ENCODE measurements around the gene CABCOCO1. TPM values are rescaled to one million over a fixed set of nuclear protein-coding genes. Genes with fewer than 3 reads are reported as not detected.

Gene CABCOCO1
- total and polyA plus RNA-seq, 4 experiments from 2014 or later = not detected

- H3K9me3 Mint-ChIP-seq = peaks cover 0 to 5% (median 0%) of the 10 kb centered on the region in 8 donors
- H3K36me3 Mint-ChIP-seq = no peaks in the 10 kb centered on the region
- H3K4me1 Mint-ChIP-seq = no peaks in the 10 kb centered on the region
- intact Hi-C loops (cut with micrococcal nuclease) = no loop called here
- POLR2A ChIA-PET (ENCODE audit: partially characterized antibody) = no interaction called here
- H3K4me1 ChIP-seq (ENCODE audit: insufficient read depth, low read length) = no peaks in the 10 kb centered on the region
- no peaks in the 10 kb centered on the region for H3K9me3 ChIP-seq (ENCODE audit: control insufficient read depth in 1 of 2, low read length in 2 of 2)
- H3K27me3 Mint-ChIP-seq = no peaks in the 10 kb centered on the region
- no peaks in the 10 kb centered on the region for H3K27me3 ChIP-seq (ENCODE audit: insufficient read depth, low read length)
- no peak for DNase-seq
- no peak overlapping the region for H3K4me3 Mint-ChIP-seq
- H3K27ac Mint-ChIP-seq = no peak overlapping the region
- no peak overlapping the region for H3K27ac ChIP-seq (ENCODE audit: low read depth, low read length)
- no peaks in the 10 kb centered on the region for H3K36me3 ChIP-seq (ENCODE audit: insufficient read depth, low read length)
- CTCF ChIA-PET (ENCODE audit: partially characterized antibody) = no interaction called here
- H3K4me3 ChIP-seq (ENCODE audit: low read length in 2 of 2) = no peak overlapping the region
Observed at GRCh38 chr10:61803269-61803668, 140.5 kb downstream of the CABCOCO1 start.

GRCh38 chr10:61804414-61804813 is 141.7 kb downstream of the CABCOCO1 start:
- no peaks in the 10 kb centered on the region for H3K4me1 Mint-ChIP-seq
- no peak overlapping the region for H3K27ac Mint-ChIP-seq
- Histone ChIP-seq H3K27me3 (ENCODE audit: insufficient read depth, low read length) (no peaks in the 10 kb centered on the region), H3K27ac (ENCODE audit: low read depth, low read length) (no peak overlapping the region), H3K9me3 (ENCODE audit: control insufficient read depth in 1 of 2, low read length in 2 of 2) (no peaks in the 10 kb centered on the region), H3K36me3 (ENCODE audit: insufficient read depth, low read length) (no peaks in the 10 kb centered on the region), H3K4me1 (ENCODE audit: insufficient read depth, low read length) (no peaks in the 10 kb centered on the region), H3K4me3 (ENCODE audit: low read length in 2 of 2) (no peak overlapping the region)
- H3K27me3 Mint-ChIP-seq = no peaks in the 10 kb centered on the region
- ChIA-PET POLR2A (ENCODE audit: partially characterized antibody) (no interaction called here), CTCF (ENCODE audit: partially characterized antibody) (interaction anchor here (0.5 kb wide), 1 partner anchor 221 kb away, joined by 3 read pairs; no protein-coding TSS in a partner anchor)
- intact Hi-C loops (cut with micrococcal nuclease) = no loop called here
- H3K9me3 Mint-ChIP-seq = peaks cover 0 to 5% (median 0%) of the 10 kb centered on the region in 8 donors
- H3K4me3 Mint-ChIP-seq = no peak overlapping the region
- H3K36me3 Mint-ChIP-seq = no peaks in the 10 kb centered on the region
- no peak for DNase-seq

GRCh38 chr10:61805091-61805490 is 142.4 kb downstream of the CABCOCO1 start:
- Mint-ChIP-seq H3K4me3 (no peak overlapping the region), H3K9me3 (peaks cover 0 to 5% (median 0%) of the 10 kb centered on the region in 8 donors), H3K4me1 (no peaks in the 10 kb centered on the region), H3K27ac (no peak overlapping the region), H3K36me3 (no peaks in the 10 kb centered on the region), H3K27me3 (no peaks in the 10 kb centered on the region)
- no peaks in the 10 kb centered on the region for H3K27me3 ChIP-seq (ENCODE audit: insufficient read depth, low read length)
- intact Hi-C loops (cut with micrococcal nuclease) = no loop called here
- CTCF ChIA-PET (ENCODE audit: partially characterized antibody) = no interaction called here
- DNase-seq = no peak
- no peaks in the 10 kb centered on the region for H3K4me1 ChIP-seq (ENCODE audit: insufficient read depth, low read length)
- H3K36me3 ChIP-seq (ENCODE audit: insufficient read depth, low read length) = no peaks in the 10 kb centered on the region
- H3K27ac ChIP-seq (ENCODE audit: low read depth, low read length) = no peak overlapping the region
- POLR2A ChIA-PET (ENCODE audit: partially characterized antibody) = no interaction called here
- H3K4me3 ChIP-seq (ENCODE audit: low read length in 2 of 2) = no peak overlapping the region
- no peaks in the 10 kb centered on the region for H3K9me3 ChIP-seq (ENCODE audit: control insufficient read depth in 1 of 2, low read length in 2 of 2)

GRCh38 chr10:61810263-61810662 is 147.5 kb downstream of the CABCOCO1 start:
- CTCF ChIA-PET (ENCODE audit: partially characterized antibody) = no interaction called here
- Mint-ChIP-seq H3K4me3 (no peak overlapping the region), H3K27ac (no peak overlapping the region), H3K27me3 (peaks cover 0 to 2% of the 10 kb centered on the region in 2 donors), H3K9me3 (no peaks in the 10 kb centered on the region), H3K36me3 (no peaks in the 10 kb centered on the region), H3K4me1 (no peaks in the 10 kb centered on the region)
- no peaks in the 10 kb centered on the region for H3K9me3 ChIP-seq (ENCODE audit: control insufficient read depth in 1 of 2, low read length in 2 of 2)
- H3K36me3 ChIP-seq (ENCODE audit: insufficient read depth, low read length) = no peaks in the 10 kb centered on the region
- intact Hi-C loops (cut with micrococcal nuclease) = no loop called here
- no peak for DNase-seq
- no peaks in the 10 kb centered on the region for H3K27me3 ChIP-seq (ENCODE audit: insufficient read depth, low read length)
- no peak overlapping the region for H3K27ac ChIP-seq (ENCODE audit: low read depth, low read length)
- POLR2A ChIA-PET (ENCODE audit: partially characterized antibody) = no interaction called here
- H3K4me1 ChIP-seq (ENCODE audit: insufficient read depth, low read length) = no peaks in the 10 kb centered on the region
- H3K4me3 ChIP-seq (ENCODE audit: low read length in 2 of 2) = no peak overlapping the region

GRCh38 chr10:61812052-61812721 is 149.5 kb downstream of the CABCOCO1 start:
- Mint-ChIP-seq H3K4me3 (no peak overlapping the region), H3K36me3 (no peaks in the 10 kb centered on the region), H3K4me1 (no peaks in the 10 kb centered on the region), H3K9me3 (no peaks in the 10 kb centered on the region), H3K27ac (no peak overlapping the region), H3K27me3 (peaks cover 0 to 2% of the 10 kb centered on the region in 2 donors)
- Histone ChIP-seq H3K9me3 (ENCODE audit: control insufficient read depth in 1 of 2, low read length in 2 of 2) (no peaks in the 10 kb centered on the region), H3K27ac (ENCODE audit: low read depth, low read length) (no peak overlapping the region), H3K27me3 (ENCODE audit: insufficient read depth, low read length) (no peaks in the 10 kb centered on the region), H3K4me3 (ENCODE audit: low read length in 2 of 2) (no peak overlapping the region), H3K36me3 (ENCODE audit: insufficient read depth, low read length) (no peaks in the 10 kb centered on the region), H3K4me1 (ENCODE audit: insufficient read depth, low read length) (no peaks in the 10 kb centered on the region)
- intact Hi-C loops (cut with micrococcal nuclease) = no loop called here
- DNase-seq = no peak
- CTCF ChIA-PET (ENCODE audit: partially characterized antibody) = no interaction called here
- POLR2A ChIA-PET (ENCODE audit: partially characterized antibody) = no interaction called here

- no peak for DNase-seq
- no peak overlapping the region for H3K27ac Mint-ChIP-seq
- no peaks in the 10 kb centered on the region for H3K4me1 Mint-ChIP-seq
- POLR2A ChIA-PET (ENCODE audit: partially characterized antibody) = no interaction called here
- no peaks in the 10 kb centered on the region for H3K36me3 Mint-ChIP-seq
- H3K9me3 Mint-ChIP-seq = no peaks in the 10 kb centered on the region
- H3K36me3 ChIP-seq (ENCODE audit: insufficient read depth, low read length) = no peaks in the 10 kb centered on the region
- H3K27me3 ChIP-seq (ENCODE audit: insufficient read depth, low read length) = no peaks in the 10 kb centered on the region
- H3K4me3 Mint-ChIP-seq = no peak overlapping the region
- H3K27me3 Mint-ChIP-seq = peaks cover 0 to 2% of the 10 kb centered on the region in 2 donors
- CTCF ChIA-PET (ENCODE audit: partially characterized antibody) = no interaction called here
- intact Hi-C loops (cut with micrococcal nuclease) = no loop called here
- no peaks in the 10 kb centered on the region for H3K4me1 ChIP-seq (ENCODE audit: insufficient read depth, low read length)
- no peak overlapping the region for H3K27ac ChIP-seq (ENCODE audit: low read depth, low read length)
- H3K4me3 ChIP-seq (ENCODE audit: low read length in 2 of 2) = no peak overlapping the region
- H3K9me3 ChIP-seq (ENCODE audit: control insufficient read depth in 1 of 2, low read length in 2 of 2) = no peaks in the 10 kb centered on the region
Observed at GRCh38 chr10:61812920-61813319, 150.2 kb downstream of the CABCOCO1 start.

GRCh38 chr10:61814160-61814559 is 151.4 kb downstream of the CABCOCO1 start:
- no peak for DNase-seq
- Histone ChIP-seq H3K27me3 (ENCODE audit: insufficient read depth, low read length) (no peaks in the 10 kb centered on the region), H3K27ac (ENCODE audit: low read depth, low read length) (no peak overlapping the region), H3K36me3 (ENCODE audit: insufficient read depth, low read length) (no peaks in the 10 kb centered on the region), H3K9me3 (ENCODE audit: control insufficient read depth in 1 of 2, low read length in 2 of 2) (no peaks in the 10 kb centered on the region), H3K4me1 (ENCODE audit: insufficient read depth, low read length) (no peaks in the 10 kb centered on the region), H3K4me3 (ENCODE audit: low read length in 2 of 2) (no peak overlapping the region)
- intact Hi-C loops (cut with micrococcal nuclease) = no loop called here
- Mint-ChIP-seq H3K4me3 (no peak overlapping the region), H3K27me3 (peaks cover 0 to 2% of the 10 kb centered on the region in 2 donors), H3K9me3 (no peaks in the 10 kb centered on the region), H3K36me3 (no peaks in the 10 kb centered on the region), H3K4me1 (no peaks in the 10 kb centered on the region), H3K27ac (no peak overlapping the region)
- ChIA-PET POLR2A (ENCODE audit: partially characterized antibody) (no interaction called here), CTCF (ENCODE audit: partially characterized antibody) (interaction anchor here (2.6 kb wide), 1 partner anchor 63 kb away, joined by 9 read pairs; no protein-coding TSS in a partner anchor)

All from CD4-positive, alpha-beta memory T cell (primary cell).